Stimulated activated CD8-positive, alpha-beta memory T cell treated with anti-CD3 and anti-CD28 coated beads, Interleukin-7, amount 100 ng/mL, for 1 hour (primary cell): ENCODE results near the gene CNKSR2.

ENCODE experiments used
- DNase-seq, 2 donors: peaks; one replicate each; pipeline ENCODE4 v3.0.0-alpha.2; 2020; ENCODE audit warnings: low read depth in 2 of 2

CNKSR2 gene

GRCh38 chrX:21374163-21374993 is at the start of gene CNKSR2:
Gene CNKSR2, plus strand, starts transcription at chrX:21374418. Its CDS starts 480 bp downstream, at chrX:21374898.
- peak; percentile 36 to 37 for DNase-seq

GRCh38 chrX:21354725-21355124 is 19.5 kb upstream of the CNKSR2 start:
- DNase-seq, result no peak

GRCh38 chrX:21355831-21356230 is 18.4 kb upstream of the CNKSR2 start:
- DNase-seq, result no peak

- DNase-seq, result no peak
These were observed 4.6 kb upstream of the CNKSR2 start for GRCh38 chrX:21369613-21370012.

- no peak for DNase-seq
These were observed 1.2 kb upstream of the CNKSR2 start for GRCh38 chrX:21373001-21373400.

DNA sequence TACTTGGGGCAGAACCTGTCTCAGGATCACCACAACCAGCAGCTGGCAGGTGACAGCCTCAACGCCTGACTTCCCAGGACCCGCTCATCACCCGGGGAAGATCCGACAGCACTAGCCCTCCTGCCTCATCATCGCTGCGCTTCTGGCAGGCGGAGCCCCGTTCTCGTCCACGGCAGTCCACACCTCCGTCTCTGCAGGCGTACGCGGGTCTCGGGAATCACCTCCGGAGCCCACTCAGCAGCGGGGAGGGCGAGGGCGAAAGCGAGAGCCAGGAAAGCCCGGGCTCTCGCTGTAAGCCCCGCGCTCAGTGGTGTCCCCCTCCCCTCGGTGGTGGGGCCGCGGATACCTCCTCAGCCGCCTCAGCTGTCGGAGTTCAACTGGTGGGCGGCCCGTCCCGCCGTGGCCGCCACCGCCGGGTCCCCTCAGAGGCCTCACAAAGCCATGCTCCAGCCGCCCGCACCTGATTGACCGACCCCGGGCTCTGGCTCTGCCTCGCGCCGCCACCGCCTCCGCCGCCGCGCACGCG is 518 bp upstream of the CNKSR2 start:
- DNase-seq, result no peak

- no peak for DNase-seq
These were observed 933 bp downstream of the CNKSR2 start for GRCh38 chrX:21374994-21375707.

DNA sequence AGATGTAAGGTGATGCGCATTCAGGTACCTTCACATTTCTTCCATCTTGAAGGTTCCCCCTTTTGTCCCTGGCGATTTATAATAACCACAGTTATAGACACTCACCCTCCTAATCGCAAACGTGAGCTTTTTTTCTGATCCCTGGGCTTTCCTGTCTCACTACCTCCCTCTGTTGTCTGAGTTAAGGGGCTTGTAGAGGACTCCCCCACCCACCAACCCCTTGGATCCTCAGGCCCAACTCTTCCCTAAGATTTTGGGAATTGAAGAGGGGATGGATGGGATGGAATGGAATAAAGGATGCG is 1.4 kb downstream of the CNKSR2 start:
- no peak for DNase-seq

GRCh38 chrX:21376636-21377035 is 2.4 kb downstream of the CNKSR2 start:
- no peak for DNase-seq

DNA sequence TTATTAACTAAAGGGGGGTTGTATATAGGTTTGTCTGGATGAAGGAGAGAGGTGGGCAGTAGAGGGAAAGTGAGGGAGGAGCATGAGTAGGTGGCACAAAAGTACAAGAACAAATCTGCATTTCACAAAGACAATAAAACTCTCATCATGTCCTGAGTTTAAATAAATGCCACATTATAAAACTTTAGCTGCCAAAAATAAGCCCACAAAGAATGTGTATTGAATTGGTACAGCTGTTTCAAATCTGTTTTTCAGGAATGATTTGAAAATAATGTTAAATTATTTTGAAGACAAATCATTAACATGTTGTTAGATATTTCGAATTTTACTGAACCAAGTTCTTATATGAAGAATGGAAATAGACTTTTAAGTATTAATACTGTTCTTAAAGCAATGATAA is 5.8 kb downstream of the CNKSR2 start:
- no peak for DNase-seq

DNA sequence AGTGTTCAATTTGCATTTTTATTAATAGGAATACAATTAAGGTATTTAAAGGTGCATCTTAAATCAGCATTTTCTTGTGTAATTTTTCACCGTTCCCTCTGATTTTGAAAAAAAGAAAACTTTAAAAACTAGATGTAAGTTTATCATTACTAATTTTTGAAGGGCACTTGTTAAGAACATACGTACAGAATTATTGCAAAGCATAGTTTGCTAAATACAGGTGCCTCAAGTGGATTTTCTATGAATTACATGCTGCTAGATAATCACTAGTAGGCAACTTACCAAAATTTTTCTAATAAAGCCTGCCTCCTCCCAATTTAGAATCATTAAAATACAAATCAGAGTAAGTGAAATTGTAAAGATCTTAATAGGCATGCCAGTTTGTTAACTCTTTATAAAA is 8.5 kb downstream of the CNKSR2 start:
- DNase-seq, result no peak

GRCh38 chrX:21383546-21383945 is 9.3 kb downstream of the CNKSR2 start:
- no peak for DNase-seq

DNA sequence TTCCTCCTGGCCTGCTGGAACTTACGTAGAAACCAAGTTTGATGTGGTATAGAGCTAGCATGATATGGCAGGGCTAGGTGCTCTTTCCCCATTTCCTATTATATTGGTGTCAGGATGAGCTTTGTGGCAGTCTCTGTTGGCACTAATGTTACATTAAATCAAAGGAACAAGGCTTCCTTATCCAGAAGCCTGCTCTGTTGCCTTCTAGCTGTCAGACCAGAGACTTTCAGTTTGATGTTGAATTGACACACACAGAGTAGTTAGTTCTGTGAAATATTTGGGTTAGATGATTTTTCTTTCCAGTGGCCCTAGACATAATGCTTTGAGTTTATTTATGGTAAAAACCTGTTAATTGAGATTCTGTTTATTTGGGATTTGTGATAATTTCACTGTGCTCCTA is 10.0 kb downstream of the CNKSR2 start:
- no peak for DNase-seq

GRCh38 chrX:21394792-21395191 is 20.6 kb downstream of the CNKSR2 start:
- DNase-seq, result no peak

DNA sequence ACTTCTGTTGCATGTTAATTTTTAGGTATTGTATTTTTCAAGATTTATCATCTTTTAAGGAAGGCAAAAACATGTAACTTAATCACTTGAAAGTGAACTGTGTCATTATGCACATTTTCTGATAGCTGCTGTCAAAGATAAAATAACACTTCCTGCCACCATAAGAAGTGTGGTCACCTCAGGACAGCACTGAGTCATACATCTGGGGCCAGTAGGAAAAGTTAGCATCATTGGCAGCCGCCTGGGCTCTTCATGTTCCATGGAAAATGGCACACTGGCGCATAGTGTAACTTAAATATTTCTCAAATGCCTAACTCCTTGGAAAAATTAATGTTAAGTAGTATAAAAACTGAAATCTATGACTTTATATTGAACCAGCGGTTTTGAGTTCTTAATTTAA is 24.2 kb downstream of the CNKSR2 start:
- DNase-seq, result no peak

- DNase-seq, result no peak
These were observed 26.3 kb downstream of the CNKSR2 start for GRCh38 chrX:21400408-21401121.

DNA sequence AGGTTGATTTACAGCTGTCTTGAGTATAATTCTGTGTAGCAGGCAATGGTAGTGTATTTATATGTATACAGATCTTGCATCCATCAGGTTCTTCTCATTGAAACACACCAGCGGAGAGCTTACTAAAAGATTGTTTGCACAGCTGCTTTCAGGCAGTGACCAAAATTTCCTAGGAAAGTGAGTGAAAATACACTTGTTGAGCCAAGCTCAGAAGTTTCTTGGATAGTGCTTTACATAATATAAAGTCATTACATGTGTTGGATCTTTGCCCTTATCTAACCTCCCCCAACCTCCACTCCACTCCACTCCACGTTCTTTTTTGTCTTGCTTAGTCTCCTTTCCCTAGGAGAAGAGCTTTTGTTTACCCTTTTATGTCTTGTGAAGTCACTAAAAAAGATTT is 34.1 kb downstream of the CNKSR2 start:
- no peak for DNase-seq

GRCh38 chrX:21408788-21409187 is 34.6 kb downstream of the CNKSR2 start:
- DNase-seq, result no peak

DNA sequence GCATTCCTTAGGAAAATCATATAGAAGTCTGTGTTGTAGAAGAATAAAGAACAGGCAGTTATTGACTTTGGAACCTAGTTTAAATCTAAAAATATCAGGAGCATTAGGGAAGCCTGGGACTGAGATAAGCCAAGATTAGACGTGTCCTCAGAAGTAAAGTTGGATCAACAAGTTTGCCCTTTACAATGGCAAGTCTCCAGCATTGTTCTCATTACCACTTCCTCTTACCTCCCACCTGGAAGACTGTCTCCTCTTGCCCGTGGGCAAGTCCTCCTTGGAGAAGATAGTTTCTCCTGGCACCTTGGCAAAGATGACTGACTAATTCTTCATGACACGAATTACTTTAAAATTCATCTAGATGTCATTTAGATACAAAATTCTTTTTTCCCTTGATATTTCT is 37.8 kb downstream of the CNKSR2 start:
- DNase-seq, result no peak

DNA sequence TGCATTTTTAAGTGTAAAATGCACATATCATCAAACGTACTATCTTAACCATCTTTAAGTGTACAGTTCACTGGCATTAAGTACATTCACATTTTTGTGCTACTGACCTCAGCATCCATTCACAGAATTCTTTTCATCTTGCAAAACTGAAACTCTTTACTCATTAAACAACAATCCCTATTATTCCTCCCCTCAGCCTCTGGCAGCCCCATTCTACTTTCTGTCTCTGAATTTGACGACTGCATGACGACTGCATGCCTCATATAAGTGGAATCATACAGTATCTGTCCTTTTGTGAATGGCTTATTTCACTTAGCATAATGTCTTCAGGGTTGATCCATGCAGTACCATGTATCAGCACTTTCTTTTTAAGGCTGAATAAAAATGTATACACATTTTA is 38.7 kb downstream of the CNKSR2 start:
- DNase-seq, result no peak

DNA sequence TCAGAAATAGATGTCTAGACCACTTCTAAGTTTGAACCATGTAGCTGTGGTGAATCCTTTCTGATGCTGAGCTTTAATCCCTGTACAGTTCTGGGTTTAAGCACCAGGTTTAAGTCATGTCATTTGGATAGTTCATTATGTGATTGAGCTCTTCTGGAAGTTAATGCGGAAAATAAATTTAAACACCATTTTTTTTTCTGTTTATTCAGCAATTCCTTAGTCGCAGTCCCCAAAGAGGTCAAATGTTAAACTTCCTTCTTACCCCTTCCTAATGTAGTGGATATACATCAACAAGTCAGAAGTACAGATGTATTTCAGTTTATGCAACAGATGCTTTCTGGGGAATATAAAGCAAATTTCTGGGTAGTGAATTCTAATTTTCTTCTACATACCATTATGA is 52.9 kb downstream of the CNKSR2 start:
- DNase-seq, result no peak

- no peak for DNase-seq
These were observed 62.8 kb downstream of the CNKSR2 start for GRCh38 chrX:21437036-21437435.

GRCh38 chrX:21438792-21439191 is 64.6 kb downstream of the CNKSR2 start:
- no peak for DNase-seq
